Liver (tissue), 3 donors: Measurements from ENCODE around the gene CCM2L.

Experiments used
- FOXA1 ChIP-seq: IDR thresholded peaks from 2 replicates; pipeline ENCODE4 v1.6.1; 2016; ENCODE audit warnings: antibody characterized with exemption
- NR2F2 ChIP-seq: IDR thresholded peaks from 2 replicates; pipeline ENCODE4 v1.6.1; 2016; ENCODE audit warnings: antibody characterized with exemption
- RAD21 ChIP-seq, 2 donors: IDR thresholded peaks; 2 replicates each; pipeline ENCODE4 v1.6.1; 2016; ENCODE audit warnings: antibody characterized with exemption in 2 of 2, mild to moderate bottlenecking in 2 of 2
- SP1 ChIP-seq: IDR thresholded peaks from 2 replicates; pipeline ENCODE4 v1.6.1; 2018; ENCODE audit warnings: antibody characterized with exemption, mild to moderate bottlenecking
- TAF1 ChIP-seq: conservative IDR thresholded peaks from 2 replicates; pipeline ENCODE4 v1.6.1; 2016; ENCODE audit warnings: antibody characterized with exemption, mild to moderate bottlenecking
- TF ChIP-seq, protein P1 (sequence below): fragments of 150-350 bp; IDR thresholded peaks from 2 replicates; pipeline ENCODE4 v1.5.1; 2017; ENCODE audit warnings: improper control_type of control experiment, low read depth, low read length; ENCODE audit not compliant: missing input control
- TF ChIP-seq, protein P2 (sequence below): IDR thresholded peaks from 2 replicates; pipeline ENCODE4 v1.6.1; 2016; ENCODE audit warnings: antibody characterized with exemption, mild to moderate bottlenecking
- donor health status: healthy.
- donor health status: healthy.

DNA sequence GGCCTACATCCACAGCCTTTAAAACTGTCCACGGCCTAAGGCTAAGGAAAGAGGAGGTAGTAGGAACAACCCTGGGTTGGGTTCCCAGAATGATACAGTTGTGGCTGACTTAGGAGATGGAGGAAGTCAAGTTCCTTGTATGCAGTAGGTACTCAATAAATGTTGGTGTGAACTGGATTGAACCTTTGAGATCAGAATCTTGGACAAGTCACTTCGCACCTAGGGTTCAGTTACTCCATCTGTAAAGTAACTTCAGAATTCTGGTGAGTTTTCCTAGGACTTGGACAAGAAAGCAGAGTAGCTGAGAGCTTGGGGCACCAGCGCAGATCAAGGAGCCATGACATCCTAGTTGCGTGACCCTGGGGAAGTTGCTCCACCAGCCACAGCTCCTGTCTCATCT, 33.2 kb upstream of the CCM2L start:
- no peak for TF ChIP-seq SP1
- TF ChIP-seq TAF1: no peak
- TF ChIP-seq, protein P1, sequence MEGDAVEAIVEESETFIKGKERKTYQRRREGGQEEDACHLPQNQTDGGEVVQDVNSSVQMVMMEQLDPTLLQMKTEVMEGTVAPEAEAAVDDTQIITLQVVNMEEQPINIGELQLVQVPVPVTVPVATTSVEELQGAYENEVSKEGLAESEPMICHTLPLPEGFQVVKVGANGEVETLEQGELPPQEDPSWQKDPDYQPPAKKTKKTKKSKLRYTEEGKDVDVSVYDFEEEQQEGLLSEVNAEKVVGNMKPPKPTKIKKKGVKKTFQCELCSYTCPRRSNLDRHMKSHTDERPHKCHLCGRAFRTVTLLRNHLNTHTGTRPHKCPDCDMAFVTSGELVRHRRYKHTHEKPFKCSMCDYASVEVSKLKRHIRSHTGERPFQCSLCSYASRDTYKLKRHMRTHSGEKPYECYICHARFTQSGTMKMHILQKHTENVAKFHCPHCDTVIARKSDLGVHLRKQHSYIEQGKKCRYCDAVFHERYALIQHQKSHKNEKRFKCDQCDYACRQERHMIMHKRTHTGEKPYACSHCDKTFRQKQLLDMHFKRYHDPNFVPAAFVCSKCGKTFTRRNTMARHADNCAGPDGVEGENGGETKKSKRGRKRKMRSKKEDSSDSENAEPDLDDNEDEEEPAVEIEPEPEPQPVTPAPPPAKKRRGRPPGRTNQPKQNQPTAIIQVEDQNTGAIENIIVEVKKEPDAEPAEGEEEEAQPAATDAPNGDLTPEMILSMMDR: no peak
- TF ChIP-seq NR2F2: no peak
- TF ChIP-seq FOXA1: no peak
- TF ChIP-seq RAD21 (IDR thresholded peaks at IDR 0.05): no peak
- TF ChIP-seq, protein P2, sequence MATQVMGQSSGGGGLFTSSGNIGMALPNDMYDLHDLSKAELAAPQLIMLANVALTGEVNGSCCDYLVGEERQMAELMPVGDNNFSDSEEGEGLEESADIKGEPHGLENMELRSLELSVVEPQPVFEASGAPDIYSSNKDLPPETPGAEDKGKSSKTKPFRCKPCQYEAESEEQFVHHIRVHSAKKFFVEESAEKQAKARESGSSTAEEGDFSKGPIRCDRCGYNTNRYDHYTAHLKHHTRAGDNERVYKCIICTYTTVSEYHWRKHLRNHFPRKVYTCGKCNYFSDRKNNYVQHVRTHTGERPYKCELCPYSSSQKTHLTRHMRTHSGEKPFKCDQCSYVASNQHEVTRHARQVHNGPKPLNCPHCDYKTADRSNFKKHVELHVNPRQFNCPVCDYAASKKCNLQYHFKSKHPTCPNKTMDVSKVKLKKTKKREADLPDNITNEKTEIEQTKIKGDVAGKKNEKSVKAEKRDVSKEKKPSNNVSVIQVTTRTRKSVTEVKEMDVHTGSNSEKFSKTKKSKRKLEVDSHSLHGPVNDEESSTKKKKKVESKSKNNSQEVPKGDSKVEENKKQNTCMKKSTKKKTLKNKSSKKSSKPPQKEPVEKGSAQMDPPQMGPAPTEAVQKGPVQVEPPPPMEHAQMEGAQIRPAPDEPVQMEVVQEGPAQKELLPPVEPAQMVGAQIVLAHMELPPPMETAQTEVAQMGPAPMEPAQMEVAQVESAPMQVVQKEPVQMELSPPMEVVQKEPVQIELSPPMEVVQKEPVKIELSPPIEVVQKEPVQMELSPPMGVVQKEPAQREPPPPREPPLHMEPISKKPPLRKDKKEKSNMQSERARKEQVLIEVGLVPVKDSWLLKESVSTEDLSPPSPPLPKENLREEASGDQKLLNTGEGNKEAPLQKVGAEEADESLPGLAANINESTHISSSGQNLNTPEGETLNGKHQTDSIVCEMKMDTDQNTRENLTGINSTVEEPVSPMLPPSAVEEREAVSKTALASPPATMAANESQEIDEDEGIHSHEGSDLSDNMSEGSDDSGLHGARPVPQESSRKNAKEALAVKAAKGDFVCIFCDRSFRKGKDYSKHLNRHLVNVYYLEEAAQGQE: no peak
